ENCODE data around the gene ABHD8. TPM values are rescaled to one million over a fixed set of nuclear protein-coding genes. Genes with fewer than 3 reads are reported as not detected.

Gene ABHD8
- total and polyA plus RNA-seq, 2 of the 4 experiments (the other 2 are of a cell fraction) = 3.9 to 10.2 TPM

GRCh38 chr19:17245535-17245984 is 57.7 kb downstream of the ABHD8 start, which contains the start of gene NR2F6:
TSS of gene NR2F6 (minus strand) at chr19:17245919. CDS start at chr19:17245220, 699 bp downstream.
- in situ Hi-C loops (cut with MboI; ENCODE audit: low sequenced_read_pairs) = no loop called here
- H3K9me1 ChIP-seq (ENCODE audit: insufficient read depth, low read length) = 0 out of 2 replicates have a peak, but pooled peaks cover 5% of the 10 kb centered on the region
- peak within 1 kb of the TSS; percentile 71; the same call in 1 of the 2 replicates for H2BK20ac ChIP-seq (ENCODE audit: low read depth, low read length)
- BruUV-seq (replicated peaks) = no TSS peak
- DNase-seq (no peak), ATAC-seq (ENCODE audit: low read depth) (no peak; the same call in 1 of the 2 replicates)
- peak within 1 kb of the TSS; percentile 94 for H4K5ac ChIP-seq (ENCODE audit: low read depth, low read length)
- peak within 1 kb of the TSS; percentile 90 for H2BK120ac ChIP-seq (ENCODE audit: low read depth, low read length)
- dilution Hi-C loops (cut with HindIII; ENCODE audit: low sequenced_read_pairs, unreplicated experiment) = no loop called here
- no peaks in the 10 kb centered on the region for H3K27me3 ChIP-seq (ENCODE audit: control insufficient read depth, insufficient read depth, low read length)
- H4K91ac ChIP-seq (ENCODE audit: insufficient read depth, low read depth, low read length) = peak within 1 kb of the TSS; percentile 82
- peaks cover 4% of the 10 kb centered on the region; the same call in 1 of the 2 replicates for H3K36me3 ChIP-seq (ENCODE audit: control insufficient read depth, insufficient read depth, low read length)
- peak within 1 kb of the TSS; percentile 82 for H3K9ac ChIP-seq (ENCODE audit: low read depth, low read length)
- peak within 1 kb of the TSS; percentile 91 to 94; a peak in 3 of 4 replicates for H4K8ac ChIP-seq (ENCODE audit: low read depth in 2 of 2, low read length in 2 of 2)
- peak within 1 kb of the TSS; percentile 95 for H3K4ac ChIP-seq (ENCODE audit: low read depth, low read length)
- peak within 1 kb of the TSS; percentile 74 for H3K14ac ChIP-seq (replicated peaks; ENCODE audit: low read depth, low read length)
- H2AK5ac ChIP-seq (ENCODE audit: low read depth, low read length) = peak within 1 kb of the TSS; percentile 98
- 0% methylated on average over 3 of the region's 72 CpGs; no CpG with 5 or more reads in 1 of the 2 experiments for WGBS, 2 experiments (ENCODE audit: extremely low coverage in 2 of 2, insufficient read length in 1 of 2)
- peak within 1 kb of the TSS; percentile 93 for H3K4me2 ChIP-seq (ENCODE audit: low read depth, low read length)
- peak within 1 kb of the TSS; percentile 86; the same call in 1 of the 3 replicates for H2BK15ac ChIP-seq (ENCODE audit: low read depth, low read length)
- peak within 1 kb of the TSS; percentile 99 for H2AK9ac ChIP-seq (replicated peaks; ENCODE audit: low read depth, low read length, poor library complexity)
- H2BK5ac ChIP-seq (ENCODE audit: low read depth, low read length, poor library complexity, severe bottlenecking) = peak within 1 kb of the TSS; percentile 93
- peak within 1 kb of the TSS; percentile 59 for H3K23ac ChIP-seq (ENCODE audit: low read depth, low read length)
- H3K9me3 ChIP-seq (ENCODE audit: control insufficient read depth, insufficient read depth, low read length) = no peaks in the 10 kb centered on the region
- H4K20me1 ChIP-seq (ENCODE audit: insufficient read depth, low read length) = peaks cover 28% of the 10 kb centered on the region
- peak within 1 kb of the TSS; percentile 90 for H3K4me3 ChIP-seq (ENCODE audit: insufficient read depth, low read depth, low read length)
- peak within 1 kb of the TSS; percentile 97 for H3K27ac ChIP-seq (ENCODE audit: insufficient read depth, low read length)
- peaks cover 10% of the 10 kb centered on the region for H3K4me1 ChIP-seq (ENCODE audit: control insufficient read depth, insufficient read depth, low read length)
- peak within 1 kb of the TSS; percentile 86 for H3K18ac ChIP-seq (ENCODE audit: low read depth, low read length)
- TF ChIP-seq MXI1 (IDR thresholded peaks at IDR 0.05; ENCODE audit: borderline replicate concordance, low read depth, low read length) (peak; percentile 44; the same call in 1 of the 2 replicates), NFE2L2 (IDR thresholded peaks at IDR 0.05; ENCODE audit: low read depth, low read length) (no peak)
- H3K56ac ChIP-seq (ENCODE audit: extremely low read depth, insufficient read depth, low read length) = peak within 1 kb of the TSS; percentile 72
- POLR2A ChIA-PET (ENCODE audit: unreplicated experiment) = no interaction called here
- peaks cover 15 to 43% of the 10 kb centered on the region in 2 experiments for H3K79me1 ChIP-seq (ENCODE audit: low read depth in 1 of 2, low read length in 2 of 2)
- CTCF ChIA-PET = no interaction called here
- intact Hi-C loops (cut with micrococcal nuclease) = no loop called here
- H2AFZ ChIP-seq (replicated peaks; ENCODE audit: low read length, poor library complexity) = peak within 1 kb of the TSS; percentile 100

Data from IMR-90 (cell line).